Ovary (tissue), 3 donors: Measurements from ENCODE around the gene SURF1.

Experiments used
- EP300 ChIP-seq: sonication (generic); formaldehyde crosslinking; IDR thresholded peaks from one replicate; pipeline ENCODE4 v1.6.1; 2017; ENCODE audit warnings: antibody characterized with exemption
- POLR2A ChIP-seq: fragments of 450-650 bp; IDR thresholded peaks from one replicate; pipeline ENCODE4 v1.6.1; 2017; ENCODE audit warnings: antibody characterized with exemption, mild to moderate bottlenecking, moderate library complexity
- TF ChIP-seq, protein P1 (sequence below), 3 donors: fragments of 450-650 bp in 2 of 3; fragments of 200-600 bp in 1 of 3; IDR thresholded peaks; one replicate each; pipeline versions ENCODE4 v1.5.1 to v1.8.0; 2016 to 2022; ENCODE audit warnings: antibody characterized with exemption in 3 of 3, mild to moderate bottlenecking in 1 of 3
- donor health status: DM: no; HTN: no; CAD: no.

DNA sequence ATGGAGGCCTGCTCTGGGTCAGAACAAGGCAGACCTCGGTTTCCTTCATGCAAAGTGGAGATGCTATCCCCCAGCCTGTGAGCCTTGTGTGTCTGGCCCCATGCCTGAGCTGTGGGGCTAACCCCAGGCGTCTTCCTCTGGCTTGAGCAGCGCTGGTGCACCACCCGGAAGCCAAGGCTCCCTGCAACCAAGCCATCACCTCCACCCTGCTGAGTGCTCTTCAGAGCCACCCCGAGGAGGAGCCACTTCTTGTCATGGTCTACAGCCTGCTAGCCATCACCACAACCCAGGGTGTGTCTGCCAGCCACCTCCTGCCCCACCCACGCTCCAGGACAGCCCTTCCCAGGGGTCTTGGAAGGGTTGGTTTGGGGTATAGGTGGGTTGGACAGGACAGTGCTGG lies 45.3 kb upstream of the SURF1 start:
- TF ChIP-seq, protein P1, sequence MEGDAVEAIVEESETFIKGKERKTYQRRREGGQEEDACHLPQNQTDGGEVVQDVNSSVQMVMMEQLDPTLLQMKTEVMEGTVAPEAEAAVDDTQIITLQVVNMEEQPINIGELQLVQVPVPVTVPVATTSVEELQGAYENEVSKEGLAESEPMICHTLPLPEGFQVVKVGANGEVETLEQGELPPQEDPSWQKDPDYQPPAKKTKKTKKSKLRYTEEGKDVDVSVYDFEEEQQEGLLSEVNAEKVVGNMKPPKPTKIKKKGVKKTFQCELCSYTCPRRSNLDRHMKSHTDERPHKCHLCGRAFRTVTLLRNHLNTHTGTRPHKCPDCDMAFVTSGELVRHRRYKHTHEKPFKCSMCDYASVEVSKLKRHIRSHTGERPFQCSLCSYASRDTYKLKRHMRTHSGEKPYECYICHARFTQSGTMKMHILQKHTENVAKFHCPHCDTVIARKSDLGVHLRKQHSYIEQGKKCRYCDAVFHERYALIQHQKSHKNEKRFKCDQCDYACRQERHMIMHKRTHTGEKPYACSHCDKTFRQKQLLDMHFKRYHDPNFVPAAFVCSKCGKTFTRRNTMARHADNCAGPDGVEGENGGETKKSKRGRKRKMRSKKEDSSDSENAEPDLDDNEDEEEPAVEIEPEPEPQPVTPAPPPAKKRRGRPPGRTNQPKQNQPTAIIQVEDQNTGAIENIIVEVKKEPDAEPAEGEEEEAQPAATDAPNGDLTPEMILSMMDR (IDR thresholded peaks at IDR 0.05) = no peak
- TF ChIP-seq POLR2A (no peak), EP300 (no peak)
